PFSK-1 (cell line): ENCODE measurements around the gene SLC25A25.

ENCODE experiments used
- FOXP2 ChIP-seq: optimal IDR thresholded peaks from 2 replicates; pipeline ENCODE3; 2011; ENCODE audit warnings: borderline replicate concordance, control low read depth, inconsistent platforms; ENCODE audit not compliant: insufficient read depth; ENCODE audit errors: extremely low read length, extremely low read depth
- POLR2AphosphoS5 ChIP-seq: IDR thresholded peaks from 2 replicates; pipeline ENCODE4 v1.6.1; 2012; ENCODE audit warnings: low read depth, mild to moderate bottlenecking, control low read depth, low read length, moderate library complexity
- SIN3A ChIP-seq: IDR thresholded peaks from 2 replicates; pipeline ENCODE4 v1.6.1; 2012; ENCODE audit warnings: mild to moderate bottlenecking, low read length, moderate library complexity, borderline replicate concordance; ENCODE audit not compliant: insufficient read depth
- TAF1 ChIP-seq: IDR thresholded peaks from 2 replicates; pipeline ENCODE4 v1.6.1; 2012; ENCODE audit warnings: low read length, control low read depth, borderline replicate concordance; ENCODE audit not compliant: insufficient read depth
- TF ChIP-seq, protein P1 (sequence below), 2 experiments: IDR thresholded peaks; 2 replicates each; pipeline versions ENCODE4 v1.6.1 to v1.8.0; 2011 to 2012; ENCODE audit warnings: low read depth in 2 of 2, low read length in 2 of 2, control low read depth in 1 of 2, inconsistent platforms in 1 of 2, mild to moderate bottlenecking in 1 of 2, moderate library complexity in 1 of 2; ENCODE audit not compliant: insufficient read depth in 1 of 2

SLC25A25 gene

DNA sequence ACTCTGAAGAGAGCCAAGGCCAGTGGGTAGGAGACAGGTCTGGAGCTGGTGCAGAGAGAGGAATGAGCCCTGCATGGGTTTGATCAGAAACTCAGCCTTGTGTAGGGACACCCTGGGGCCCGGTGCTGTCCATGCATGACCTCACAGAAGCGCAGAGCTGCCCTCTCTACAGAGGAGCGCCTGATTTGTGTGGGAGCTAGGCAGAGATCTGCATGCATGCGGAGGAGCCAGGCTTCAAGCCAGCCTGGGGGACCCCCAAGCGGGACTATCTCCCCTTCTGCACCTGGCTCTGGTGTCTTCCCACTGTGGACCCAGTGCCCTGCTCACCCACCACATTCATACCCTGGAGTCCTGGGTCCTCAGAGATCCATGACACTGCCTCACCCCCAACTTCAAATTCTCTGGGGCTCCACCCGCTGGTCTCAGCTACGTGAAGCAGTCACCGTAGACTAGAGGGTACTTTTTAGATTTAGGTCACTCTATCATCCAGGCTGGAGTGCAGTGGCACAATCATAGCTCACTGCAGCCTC, 78.6 kb downstream of the SLC25A25 start:
- TF ChIP-seq SIN3A (no peak), POLR2AphosphoS5 (no peak), TAF1 (no peak), FOXP2 (no peak)
- TF ChIP-seq, protein P1, sequence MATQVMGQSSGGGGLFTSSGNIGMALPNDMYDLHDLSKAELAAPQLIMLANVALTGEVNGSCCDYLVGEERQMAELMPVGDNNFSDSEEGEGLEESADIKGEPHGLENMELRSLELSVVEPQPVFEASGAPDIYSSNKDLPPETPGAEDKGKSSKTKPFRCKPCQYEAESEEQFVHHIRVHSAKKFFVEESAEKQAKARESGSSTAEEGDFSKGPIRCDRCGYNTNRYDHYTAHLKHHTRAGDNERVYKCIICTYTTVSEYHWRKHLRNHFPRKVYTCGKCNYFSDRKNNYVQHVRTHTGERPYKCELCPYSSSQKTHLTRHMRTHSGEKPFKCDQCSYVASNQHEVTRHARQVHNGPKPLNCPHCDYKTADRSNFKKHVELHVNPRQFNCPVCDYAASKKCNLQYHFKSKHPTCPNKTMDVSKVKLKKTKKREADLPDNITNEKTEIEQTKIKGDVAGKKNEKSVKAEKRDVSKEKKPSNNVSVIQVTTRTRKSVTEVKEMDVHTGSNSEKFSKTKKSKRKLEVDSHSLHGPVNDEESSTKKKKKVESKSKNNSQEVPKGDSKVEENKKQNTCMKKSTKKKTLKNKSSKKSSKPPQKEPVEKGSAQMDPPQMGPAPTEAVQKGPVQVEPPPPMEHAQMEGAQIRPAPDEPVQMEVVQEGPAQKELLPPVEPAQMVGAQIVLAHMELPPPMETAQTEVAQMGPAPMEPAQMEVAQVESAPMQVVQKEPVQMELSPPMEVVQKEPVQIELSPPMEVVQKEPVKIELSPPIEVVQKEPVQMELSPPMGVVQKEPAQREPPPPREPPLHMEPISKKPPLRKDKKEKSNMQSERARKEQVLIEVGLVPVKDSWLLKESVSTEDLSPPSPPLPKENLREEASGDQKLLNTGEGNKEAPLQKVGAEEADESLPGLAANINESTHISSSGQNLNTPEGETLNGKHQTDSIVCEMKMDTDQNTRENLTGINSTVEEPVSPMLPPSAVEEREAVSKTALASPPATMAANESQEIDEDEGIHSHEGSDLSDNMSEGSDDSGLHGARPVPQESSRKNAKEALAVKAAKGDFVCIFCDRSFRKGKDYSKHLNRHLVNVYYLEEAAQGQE (IDR thresholded peaks at IDR 0.05; ENCODE audit: insufficient read depth in 1 of 2, low read depth in 2 of 2, low read length in 2 of 2), result no peak

DNA sequence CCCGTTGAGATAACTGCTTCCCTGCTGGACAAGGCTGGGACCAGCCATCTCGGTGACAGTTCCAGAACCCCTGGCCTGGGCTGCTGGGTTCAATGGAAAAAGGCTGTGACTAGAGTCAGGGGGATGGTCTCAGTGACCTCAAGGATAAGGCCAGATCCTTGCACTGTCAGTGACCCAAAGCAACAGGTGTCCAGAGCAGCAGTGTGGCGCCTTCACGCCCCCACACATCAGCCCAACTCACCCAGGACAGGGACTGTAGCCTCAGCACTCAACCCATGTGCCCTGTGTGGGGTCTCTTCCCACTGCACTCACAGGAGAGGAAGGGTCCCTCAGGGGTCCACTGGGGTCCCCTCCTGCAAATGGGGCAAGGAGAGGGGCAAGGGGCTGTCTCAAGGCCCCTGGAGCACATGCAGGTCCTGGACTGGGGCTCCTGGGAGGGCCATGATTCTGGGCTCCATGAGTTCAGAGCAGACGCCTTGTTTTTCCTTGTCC, 80.5 kb downstream of the SLC25A25 start:
- TF ChIP-seq SIN3A, result no peak
- no peak for TF ChIP-seq FOXP2
- TF ChIP-seq TAF1, result no peak
- no peak for TF ChIP-seq POLR2AphosphoS5
- TF ChIP-seq, protein P1 (IDR thresholded peaks at IDR 0.05; ENCODE audit: insufficient read depth in 1 of 2, low read depth in 2 of 2, low read length in 2 of 2), result no peak

DNA sequence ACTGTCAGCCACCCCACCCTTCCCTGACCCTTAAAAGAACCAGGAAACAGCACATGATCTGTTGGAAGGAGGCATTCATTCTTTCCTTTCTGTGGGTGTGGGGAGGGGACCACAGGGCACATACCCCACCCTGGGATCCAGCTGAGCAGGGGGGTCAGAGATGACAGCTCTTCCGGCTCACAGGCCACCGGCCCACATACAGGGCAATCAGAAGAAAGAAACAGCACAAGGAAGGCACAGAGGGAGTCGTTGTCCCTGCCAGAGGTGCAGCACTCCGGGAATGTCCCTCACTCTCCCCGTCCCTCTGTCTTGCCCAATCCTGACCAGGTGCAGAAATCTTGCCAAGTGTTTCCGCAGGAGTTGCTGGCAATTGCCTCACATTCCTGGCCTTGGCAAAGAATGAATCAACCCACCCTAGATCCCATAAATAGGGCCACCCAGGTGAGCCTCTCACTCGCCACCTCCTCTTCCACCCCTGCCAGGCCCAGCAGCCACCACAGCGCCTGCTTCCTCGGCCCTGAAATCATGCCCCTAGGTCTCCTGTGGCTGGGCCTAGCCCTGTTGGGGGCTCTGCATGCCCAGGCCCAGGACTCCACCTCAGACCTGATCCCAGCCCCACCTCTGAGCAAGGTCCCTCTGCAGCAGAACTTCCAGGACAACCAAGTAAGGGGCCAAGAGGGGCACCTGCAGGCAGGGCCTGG, 81.1 kb downstream of the SLC25A25 start, which contains the start of gene LCN2:
LCN2 (plus strand) TSS at position 453 of the 701 bp plus-strand sequence; CDS start at position 526, 73 bp downstream.
- TF ChIP-seq, protein P1 (IDR thresholded peaks at IDR 0.05; ENCODE audit: insufficient read depth in 1 of 2, low read depth in 2 of 2, low read length in 2 of 2), result no peak
- TF ChIP-seq FOXP2, result no peak
- TF ChIP-seq POLR2AphosphoS5, result no peak
- TF ChIP-seq SIN3A, result no peak
- TF ChIP-seq TAF1, result no peak

DNA sequence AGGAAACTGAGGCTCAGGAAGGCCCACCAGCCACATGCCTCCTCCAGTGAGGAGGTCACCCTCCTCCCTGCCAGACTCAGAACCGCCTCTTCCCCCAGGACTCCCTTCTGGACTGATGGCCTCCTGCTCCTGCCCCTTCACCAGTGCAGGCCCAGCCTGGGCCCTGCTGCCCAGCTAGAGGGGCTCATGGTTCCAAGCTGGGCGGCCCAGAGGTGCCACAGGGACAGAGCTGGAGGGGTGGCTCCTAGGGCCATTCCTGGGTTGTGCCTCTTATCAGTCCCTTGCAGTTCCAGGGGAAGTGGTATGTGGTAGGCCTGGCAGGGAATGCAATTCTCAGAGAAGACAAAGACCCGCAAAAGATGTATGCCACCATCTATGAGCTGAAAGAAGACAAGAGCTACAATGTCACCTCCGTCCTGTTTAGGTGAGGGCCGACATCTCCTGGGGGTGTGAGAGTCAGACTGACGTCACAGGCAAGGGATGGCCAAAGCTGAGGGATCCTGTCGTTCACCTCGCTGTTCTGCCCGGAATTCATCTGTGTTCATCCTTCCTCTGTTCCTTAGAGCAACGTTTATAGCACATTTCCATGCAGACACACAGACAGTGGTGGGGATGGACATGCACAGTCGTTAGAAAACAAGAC, 82.0 kb downstream of the SLC25A25 start:
- TF ChIP-seq SIN3A (no peak), FOXP2 (no peak), POLR2AphosphoS5 (no peak), TAF1 (no peak)
- TF ChIP-seq, protein P1 (IDR thresholded peaks at IDR 0.05; ENCODE audit: insufficient read depth in 1 of 2, low read depth in 2 of 2, low read length in 2 of 2), result no peak
